Measurements from ENCODE around the gene LSG1.

Gene LSG1

GRCh38 chr3:194642769-194643168, 29.2 kb downstream of the LSG1 start:
- Histone ChIP-seq H3K9me3 (ENCODE audit: control insufficient read depth, insufficient read depth, low read length) (no peaks in the 10 kb centered on the region), H3F3A (ENCODE audit: control insufficient read depth, insufficient read depth) (no peaks in the 10 kb centered on the region), H4K20me1 (ENCODE audit: control insufficient read depth, insufficient read depth, low read depth, low read length) (no peaks in the 10 kb centered on the region), H3K27me3 (ENCODE audit: control insufficient read depth, low read length) (no peaks in the 10 kb centered on the region), H3K9me2 (replicated peaks; ENCODE audit: control insufficient read depth, low read length) (no peaks in the 10 kb centered on the region), H3K36me3 (ENCODE audit: control insufficient read depth, low read length) (peaks cover 68% of the 10 kb centered on the region), H3K79me2 (ENCODE audit: control insufficient read depth, low read length) (no peaks in the 10 kb centered on the region), H3K27ac (ENCODE audit: low read depth, low read length) (no peak overlapping the region), H3K4me1 (ENCODE audit: control insufficient read depth, low read length) (no peaks in the 10 kb centered on the region), H3K4me3 (ENCODE audit: low read length) (no peak overlapping the region), H3K4me2 (ENCODE audit: low read length) (no peak overlapping the region)
- TF ChIP-seq EZH2phosphoT487 (IDR thresholded peaks at IDR 0.05; ENCODE audit: borderline replicate concordance, low read length) (no peak), CTCF (IDR thresholded peaks at IDR 0.05; ENCODE audit: low read depth, low read length, poor library complexity, severe bottlenecking) (no peak)

GRCh38 chr3:194640829-194641228, 31.2 kb downstream of the LSG1 start:
- Histone ChIP-seq H3K9me3 (ENCODE audit: control insufficient read depth, insufficient read depth, low read length) (no peaks in the 10 kb centered on the region), H3K9me2 (replicated peaks; ENCODE audit: control insufficient read depth, low read length) (no peaks in the 10 kb centered on the region), H4K20me1 (ENCODE audit: control insufficient read depth, insufficient read depth, low read depth, low read length) (no peaks in the 10 kb centered on the region), H3K27ac (ENCODE audit: low read depth, low read length) (no peak overlapping the region), H3K4me1 (ENCODE audit: control insufficient read depth, low read length) (no peaks in the 10 kb centered on the region), H3K27me3 (ENCODE audit: control insufficient read depth, low read length) (no peaks in the 10 kb centered on the region), H3K4me2 (ENCODE audit: low read length) (no peak overlapping the region), H3K36me3 (ENCODE audit: control insufficient read depth, low read length) (peaks cover 54% of the 10 kb centered on the region), H3K79me2 (ENCODE audit: control insufficient read depth, low read length) (no peaks in the 10 kb centered on the region), H3F3A (ENCODE audit: control insufficient read depth, insufficient read depth) (no peaks in the 10 kb centered on the region), H3K4me3 (ENCODE audit: low read length) (no peak overlapping the region)
- TF ChIP-seq EZH2phosphoT487 (IDR thresholded peaks at IDR 0.05; ENCODE audit: borderline replicate concordance, low read length) (no peak), CTCF (IDR thresholded peaks at IDR 0.05; ENCODE audit: low read depth, low read length, poor library complexity, severe bottlenecking) (peak; percentile 18)

GRCh38 chr3:194638991-194639605, 32.9 kb downstream of the LSG1 start:
- no peaks in the 10 kb centered on the region for H3K9me3 ChIP-seq (ENCODE audit: control insufficient read depth, insufficient read depth, low read length)
- no peaks in the 10 kb centered on the region for H3K79me2 ChIP-seq (ENCODE audit: control insufficient read depth, low read length)
- H3F3A ChIP-seq (ENCODE audit: control insufficient read depth, insufficient read depth) = no peaks in the 10 kb centered on the region
- H3K27me3 ChIP-seq (ENCODE audit: control insufficient read depth, low read length) = no peaks in the 10 kb centered on the region
- no peaks in the 10 kb centered on the region for H3K4me1 ChIP-seq (ENCODE audit: control insufficient read depth, low read length)
- TF ChIP-seq CTCF (IDR thresholded peaks at IDR 0.05; ENCODE audit: low read depth, low read length, poor library complexity, severe bottlenecking) (no peak), EZH2phosphoT487 (IDR thresholded peaks at IDR 0.05; ENCODE audit: borderline replicate concordance, low read length) (no peak)
- no peak overlapping the region for H3K4me3 ChIP-seq (ENCODE audit: low read length)
- no peak overlapping the region for H3K27ac ChIP-seq (ENCODE audit: low read depth, low read length)
- H3K4me2 ChIP-seq (ENCODE audit: low read length) = no peak overlapping the region
- no peaks in the 10 kb centered on the region for H3K9me2 ChIP-seq (replicated peaks; ENCODE audit: control insufficient read depth, low read length)
- H3K36me3 ChIP-seq (ENCODE audit: control insufficient read depth, low read length) = peaks cover 41% of the 10 kb centered on the region
- no peaks in the 10 kb centered on the region for H4K20me1 ChIP-seq (ENCODE audit: control insufficient read depth, insufficient read depth, low read depth, low read length)

Measured in DOHH2 (cell line).